A549 treated with CORT108297 at 1 μM for 4 hours (cell line): ENCODE data around the gene SLF2. TPM values are rescaled to one million over a fixed set of nuclear protein-coding genes. Genes with fewer than 3 reads are reported as not detected.

Source experiments
- total RNA-seq: library from RNA; stranded (reverse); fragments of 200-300 nt; extraction: Qiagen RNA extraction; gene quantifications from 5 replicates; pipeline ENCODE4 v1.2.3, GENCODE V29; 2022

SLF2 gene, protein sequence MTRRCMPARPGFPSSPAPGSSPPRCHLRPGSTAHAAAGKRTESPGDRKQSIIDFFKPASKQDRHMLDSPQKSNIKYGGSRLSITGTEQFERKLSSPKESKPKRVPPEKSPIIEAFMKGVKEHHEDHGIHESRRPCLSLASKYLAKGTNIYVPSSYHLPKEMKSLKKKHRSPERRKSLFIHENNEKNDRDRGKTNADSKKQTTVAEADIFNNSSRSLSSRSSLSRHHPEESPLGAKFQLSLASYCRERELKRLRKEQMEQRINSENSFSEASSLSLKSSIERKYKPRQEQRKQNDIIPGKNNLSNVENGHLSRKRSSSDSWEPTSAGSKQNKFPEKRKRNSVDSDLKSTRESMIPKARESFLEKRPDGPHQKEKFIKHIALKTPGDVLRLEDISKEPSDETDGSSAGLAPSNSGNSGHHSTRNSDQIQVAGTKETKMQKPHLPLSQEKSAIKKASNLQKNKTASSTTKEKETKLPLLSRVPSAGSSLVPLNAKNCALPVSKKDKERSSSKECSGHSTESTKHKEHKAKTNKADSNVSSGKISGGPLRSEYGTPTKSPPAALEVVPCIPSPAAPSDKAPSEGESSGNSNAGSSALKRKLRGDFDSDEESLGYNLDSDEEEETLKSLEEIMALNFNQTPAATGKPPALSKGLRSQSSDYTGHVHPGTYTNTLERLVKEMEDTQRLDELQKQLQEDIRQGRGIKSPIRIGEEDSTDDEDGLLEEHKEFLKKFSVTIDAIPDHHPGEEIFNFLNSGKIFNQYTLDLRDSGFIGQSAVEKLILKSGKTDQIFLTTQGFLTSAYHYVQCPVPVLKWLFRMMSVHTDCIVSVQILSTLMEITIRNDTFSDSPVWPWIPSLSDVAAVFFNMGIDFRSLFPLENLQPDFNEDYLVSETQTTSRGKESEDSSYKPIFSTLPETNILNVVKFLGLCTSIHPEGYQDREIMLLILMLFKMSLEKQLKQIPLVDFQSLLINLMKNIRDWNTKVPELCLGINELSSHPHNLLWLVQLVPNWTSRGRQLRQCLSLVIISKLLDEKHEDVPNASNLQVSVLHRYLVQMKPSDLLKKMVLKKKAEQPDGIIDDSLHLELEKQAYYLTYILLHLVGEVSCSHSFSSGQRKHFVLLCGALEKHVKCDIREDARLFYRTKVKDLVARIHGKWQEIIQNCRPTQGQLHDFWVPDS
- total RNA-seq = 9.1 to 11.1 TPM (median 9.5 TPM) in 5 replicates

DNA sequence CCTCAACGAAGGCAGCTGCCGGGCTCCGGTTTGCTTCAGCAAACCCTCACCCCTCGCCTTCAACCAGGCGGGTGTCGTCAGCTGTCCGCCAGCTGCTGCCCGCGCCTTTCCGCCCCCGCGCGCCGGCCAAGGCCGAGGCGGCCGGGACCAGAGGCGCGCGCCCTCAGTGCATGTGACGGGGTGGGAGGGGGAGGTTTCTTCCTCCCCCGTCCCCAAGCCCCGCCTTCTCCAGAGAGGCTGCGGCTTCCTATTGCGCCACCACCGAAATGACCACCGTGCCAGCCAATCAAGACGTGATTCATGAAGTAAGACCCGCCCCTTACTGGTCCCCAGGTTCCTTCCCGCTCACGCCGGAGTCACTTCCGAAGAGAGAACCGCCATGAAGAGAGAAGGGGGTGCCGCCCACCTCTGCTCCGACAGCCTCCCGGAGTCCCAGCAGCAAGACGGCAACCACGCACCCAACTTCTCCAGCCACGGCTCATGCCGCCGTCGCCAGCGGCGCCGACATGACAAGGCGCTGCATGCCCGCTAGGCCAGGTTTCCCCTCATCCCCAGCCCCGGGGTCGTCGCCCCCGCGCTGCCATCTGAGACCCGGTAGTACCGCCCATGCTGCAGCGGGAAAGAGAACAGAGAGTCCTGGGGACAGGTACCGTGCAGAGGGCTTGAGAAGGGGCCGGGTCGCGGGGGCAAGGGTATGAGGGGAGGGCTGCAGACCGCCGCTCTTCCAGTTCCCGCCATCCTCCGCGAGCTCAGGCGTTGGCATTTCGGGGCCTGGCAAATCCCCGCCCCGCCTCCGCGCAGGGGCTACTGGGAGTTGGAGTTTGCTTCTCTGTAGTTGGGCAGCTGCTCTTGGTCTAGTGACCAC lies at the start of gene SLF2:
Gene SLF2, plus strand, starts transcription at position 359 of the 865 bp plus-strand sequence. Its CDS starts 148 bp downstream, at position 507.

GRCh38 chr10:100969187-100970075 lies 56.7 kb downstream of the SLF2 start, which contains the start of gene SEMA4G:
Gene SEMA4G (plus strand): TSS chr10:100969504. CDS start chr10:100972913, 3,409 bp downstream.

GRCh38 chr10:100986952-100987684 lies 74.4 kb downstream of the SLF2 start, which contains the start of the genes MRPL43 and TWNK:
Gene MRPL43 (minus strand): TSS chr10:100987497. CDS start chr10:100987443, 54 bp downstream.
Gene TWNK (plus strand): TSS chr10:100987543. CDS start chr10:100988211, 668 bp downstream.

GRCh38 chr10:100999742-101000126 lies 87.0 kb downstream of the SLF2 start, which contains the start of gene LZTS2:
Gene LZTS2 (plus strand): TSS chr10:100999808. CDS start chr10:101002539, 2,731 bp downstream.

Other genes starting within 250 kb of the SLF2 start
- gene PAX2, start 167.4 kb upstream of the SLF2 start, total RNA-seq = 0.09 to 0.30 TPM (median 0.19 TPM) in 5 replicates
- 8.0 to 10.4 TPM (median 9.7 TPM) in 5 replicates for gene SEMA4G, start 56.5 kb downstream of the SLF2 start, total RNA-seq
- 68.2 to 102 TPM (median 100 TPM) in 5 replicates for gene MRPL43, start 74.5 kb downstream of the SLF2 start, total RNA-seq
- 37.5 to 46.4 TPM (median 41.9 TPM) in 5 replicates for gene TWNK, start 74.6 kb downstream of the SLF2 start, total RNA-seq
- gene LZTS2, start 86.8 kb downstream of the SLF2 start, total RNA-seq = 28.6 to 49.6 TPM (median 44.5 TPM) in 5 replicates
- gene PDZD7, start 118.2 kb downstream of the SLF2 start, total RNA-seq = 0.48 to 1.4 TPM (median 0.92 TPM) in 5 replicates
- gene SFXN3, start 118.3 kb downstream of the SLF2 start, total RNA-seq = 42.5 to 54.1 TPM (median 47.8 TPM) in 5 replicates
- 1.6 to 3.6 TPM (median 2.8 TPM) in 5 replicates for gene KAZALD1, start 149.0 kb downstream of the SLF2 start, total RNA-seq
- 0.05 to 0.06 TPM in 2 of 5 replicates, not detected in the others for gene TLX1, start 218.3 kb downstream of the SLF2 start, total RNA-seq